Endothelial cell (in vitro differentiated cells): ENCODE data around the gene SLC44A5. TPM values are rescaled to one million over a fixed set of nuclear protein-coding genes. Genes with fewer than 3 reads are reported as not detected.

Experiments
- DNase-seq: peaks from one replicate; pipeline ENCODE4 v3.0.0; 2021; ENCODE audit warnings: low spot score
- H3K27ac Mint-ChIP-seq: one replicate; pipeline ENCODE4 v1.8.0; 2021; ENCODE audit warnings: mixed read lengths, inconsistent platforms; ENCODE audit not compliant: unreplicated experiment
- H3K27me3 Mint-ChIP-seq: one replicate; pipeline ENCODE4 v1.8.0; 2021; ENCODE audit warnings: mild to moderate bottlenecking, moderate library complexity, mixed read lengths, inconsistent platforms; ENCODE audit not compliant: unreplicated experiment
- H3K36me3 Mint-ChIP-seq: one replicate; pipeline ENCODE4 v1.8.0; 2021; ENCODE audit warnings: mild to moderate bottlenecking, low read depth, mixed read lengths, inconsistent platforms; ENCODE audit not compliant: unreplicated experiment
- H3K4me1 Mint-ChIP-seq: one replicate; pipeline ENCODE4 v1.8.0; 2021; ENCODE audit warnings: mild to moderate bottlenecking, mixed read lengths, inconsistent platforms; ENCODE audit not compliant: unreplicated experiment
- H3K4me3 Mint-ChIP-seq: one replicate; pipeline ENCODE4 v1.8.0; 2021; ENCODE audit warnings: mild to moderate bottlenecking, mixed read lengths, inconsistent platforms; ENCODE audit not compliant: unreplicated experiment
- H3K9me3 Mint-ChIP-seq: one replicate; pipeline ENCODE4 v1.8.0; 2021; ENCODE audit warnings: mixed read lengths, inconsistent platforms; ENCODE audit not compliant: unreplicated experiment
- CTCF ChIP-seq: fragments of 200-600 bp; sonication (generic); IDR thresholded peaks from one replicate; pipeline ENCODE4 v1.5.0; 2021; ENCODE audit warnings: antibody characterized with exemption; ENCODE audit not compliant: unreplicated experiment
- total RNA-seq: library from RNA; stranded (reverse); fragmentation: NEBNext Ultra II Directional; extraction: Animal tissue kit (Norgen Biotek cat#: 25700); gene quantifications from one replicate; pipeline ENCODE4 v1.2.1, GENCODE V29; 2021; ENCODE audit not compliant: unreplicated experiment

Gene SLC44A5
- total RNA-seq, 1 donor from 2014 or later: 3.4 TPM

DNA sequence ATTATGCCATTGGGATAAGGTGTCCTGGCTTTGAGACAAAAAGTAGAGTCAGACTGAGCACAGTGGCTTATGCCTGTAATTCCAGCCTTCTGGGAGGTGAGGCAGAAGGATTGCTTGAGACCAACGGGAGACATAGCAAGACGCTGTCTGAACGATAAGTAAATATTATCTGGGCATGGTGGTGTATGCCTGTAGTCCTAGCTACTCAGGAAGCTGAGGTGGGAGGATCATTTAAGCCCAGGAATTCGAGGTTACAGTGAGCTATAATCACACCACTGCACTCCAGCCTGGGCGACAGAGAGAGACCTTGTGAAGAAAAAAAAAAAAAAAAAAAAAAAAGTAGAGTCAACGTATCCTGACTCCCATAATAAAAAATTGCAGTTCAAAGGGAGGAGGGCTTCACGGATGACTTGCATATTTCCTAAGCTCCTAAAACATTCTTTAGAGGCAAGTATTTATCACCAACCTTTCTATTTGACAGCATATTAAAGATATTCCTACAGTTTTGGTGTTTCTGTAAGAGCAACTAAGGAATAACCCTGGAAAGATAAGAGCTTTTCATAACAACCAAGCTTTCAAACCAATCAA lies 141.2 kb downstream of the SLC44A5 start:
- TF ChIP-seq CTCF: no peak
- no peaks in the 10 kb centered on the region for H3K4me1 Mint-ChIP-seq
- H3K27me3 Mint-ChIP-seq: no peaks in the 10 kb centered on the region
- H3K36me3 Mint-ChIP-seq: no peaks in the 10 kb centered on the region
- no peak for DNase-seq
- H3K9me3 Mint-ChIP-seq: no peaks in the 10 kb centered on the region
- H3K4me3 Mint-ChIP-seq: no peak overlapping the region
- H3K27ac Mint-ChIP-seq: no peak overlapping the region

DNA sequence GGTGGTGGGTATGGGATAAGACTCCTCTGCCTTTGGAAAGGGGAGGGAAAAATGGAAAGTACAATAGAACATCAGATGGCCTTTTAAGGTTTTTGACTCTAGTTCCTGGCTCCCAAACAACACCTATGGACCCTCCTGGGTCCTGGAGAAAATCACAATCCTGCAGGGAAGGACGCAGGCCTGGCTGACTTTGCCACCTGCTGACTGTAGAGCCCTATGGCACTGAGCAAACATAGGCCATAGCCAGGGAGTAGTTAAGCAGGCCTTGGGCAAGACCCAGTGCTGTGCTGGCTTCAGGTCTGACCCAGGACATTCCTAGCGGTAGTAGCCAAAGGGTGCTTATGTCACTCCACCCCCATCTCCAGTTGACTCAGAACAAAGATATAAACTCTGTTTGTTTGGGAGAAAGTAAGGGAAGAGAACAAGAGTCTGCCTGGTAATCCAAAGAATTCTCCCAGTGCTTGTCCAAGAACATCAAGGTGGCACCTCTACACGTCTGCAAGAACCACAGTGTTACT lies 149.0 kb downstream of the SLC44A5 start:
- DNase-seq: no peak
- TF ChIP-seq CTCF: no peak
- Mint-ChIP-seq H3K4me3 (no peak overlapping the region), H3K4me1 (no peaks in the 10 kb centered on the region), H3K9me3 (no peaks in the 10 kb centered on the region), H3K27me3 (no peaks in the 10 kb centered on the region), H3K36me3 (no peaks in the 10 kb centered on the region), H3K27ac (no peak overlapping the region)

- Mint-ChIP-seq H3K27me3 (no peaks in the 10 kb centered on the region), H3K27ac (no peak overlapping the region), H3K4me3 (no peak overlapping the region), H3K4me1 (no peaks in the 10 kb centered on the region), H3K36me3 (no peaks in the 10 kb centered on the region), H3K9me3 (no peaks in the 10 kb centered on the region)
- DNase-seq: no peak
- TF ChIP-seq CTCF: no peak
These were observed 160.9 kb downstream of the SLC44A5 start for GRCh38 chr1:75449998-75450397.

- Mint-ChIP-seq H3K27me3 (no peaks in the 10 kb centered on the region), H3K36me3 (no peaks in the 10 kb centered on the region), H3K4me1 (peaks cover 3% of the 10 kb centered on the region), H3K27ac (no peak overlapping the region), H3K4me3 (no peak overlapping the region), H3K9me3 (no peaks in the 10 kb centered on the region)
- no peak for TF ChIP-seq CTCF
- no peak for DNase-seq
These were observed 166.7 kb downstream of the SLC44A5 start for GRCh38 chr1:75444220-75444619.

DNA sequence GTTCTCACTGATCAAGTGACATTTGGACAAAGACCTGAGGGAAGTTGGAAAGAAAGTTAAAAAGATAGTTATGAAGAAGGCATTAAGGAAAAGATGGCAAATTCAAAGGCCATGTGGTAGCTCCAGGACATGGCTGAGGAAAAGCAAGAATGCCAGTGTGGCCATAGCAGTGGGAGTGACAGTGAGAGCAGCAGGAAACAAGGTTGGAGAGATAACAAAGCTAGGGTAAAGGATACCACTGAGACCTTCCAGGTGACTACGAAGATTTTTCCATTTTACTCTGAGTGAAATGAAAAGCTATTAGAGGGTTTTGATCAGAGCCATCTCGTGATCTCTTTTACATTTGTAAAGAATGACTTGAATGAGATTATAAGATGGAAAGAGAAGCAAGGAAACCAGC lies 170.6 kb downstream of the SLC44A5 start:
- Mint-ChIP-seq H3K9me3 (no peaks in the 10 kb centered on the region), H3K4me3 (no peak overlapping the region), H3K27me3 (no peaks in the 10 kb centered on the region), H3K36me3 (no peaks in the 10 kb centered on the region), H3K27ac (no peak overlapping the region), H3K4me1 (peaks cover 3% of the 10 kb centered on the region)
- no peak for TF ChIP-seq CTCF
- DNase-seq: no peak
